HFFc6 (cell line): ENCODE measurements around the gene NXPH3. TPM values are rescaled to one million over a fixed set of nuclear protein-coding genes. Genes with fewer than 3 reads are reported as not detected.

ENCODE experiments used
- DNase-seq: peaks from one replicate; pipeline ENCODE4 v3.0.0-alpha.2; 2018
- H3K27ac Mint-ChIP-seq: 2 replicates; pipeline ENCODE4 v1.8.0; 2020; ENCODE audit warnings: mild to moderate bottlenecking, mixed read lengths
- H3K27me3 Mint-ChIP-seq: 2 replicates; pipeline ENCODE4 v1.8.0; 2021; ENCODE audit warnings: mild to moderate bottlenecking, moderate library complexity, mixed read lengths; ENCODE audit not compliant: insufficient read depth
- H3K36me3 Mint-ChIP-seq: 2 replicates; pipeline ENCODE4 v1.8.0; 2021; ENCODE audit warnings: low read depth, mixed read lengths
- H3K4me1 Mint-ChIP-seq: 2 replicates; pipeline ENCODE4 v1.8.0; 2020; ENCODE audit warnings: low read depth, mixed read lengths
- H3K4me3 Mint-ChIP-seq: 2 replicates; pipeline ENCODE4 v1.8.0; 2020; ENCODE audit warnings: mild to moderate bottlenecking, moderate library complexity, mixed read lengths
- H3K9me3 Mint-ChIP-seq: 2 replicates; pipeline ENCODE4 v1.8.0; 2020; ENCODE audit warnings: mild to moderate bottlenecking, mixed read lengths
- CTCF ChIP-seq: fragments of 200-600 bp; sonication (generic); IDR thresholded peaks from 2 replicates; pipeline ENCODE4 v1.5.0; 2021; ENCODE audit warnings: antibody characterized with exemption, mild to moderate bottlenecking
- total RNA-seq, 6 experiments: library from RNA; stranded (reverse); fragmentation: NEBNext Ultra II Directional; extraction: Animal tissue kit (Norgen Biotek cat#: 25700); gene quantifications; 2 replicates in 1 of 6; 3 replicates in 5 of 6; pipeline ENCODE4 v1.2.3, GENCODE V29; 2021

NXPH3 gene
- total RNA-seq, 6 experiments from 2014 or later, result 0.59 to 2.3 (median 1.5) TPM

- no peak for DNase-seq
- Mint-ChIP-seq H3K9me3 (no peaks in the 10 kb centered on the region), H3K4me3 (no peak overlapping the region), H3K4me1 (peaks cover 30% of the 10 kb centered on the region), H3K36me3 (peaks cover 68% of the 10 kb centered on the region), H3K27ac (no peak overlapping the region), H3K27me3 (peaks cover 2% of the 10 kb centered on the region; the same call in 1 of the 2 replicates)
- TF ChIP-seq CTCF, result no peak
Observed at GRCh38 chr17:49604314-49604869, 28.7 kb downstream of the NXPH3 start.

- DNase-seq, result no peak
- Mint-ChIP-seq H3K4me3 (no peak overlapping the region), H3K4me1 (peaks cover 28% of the 10 kb centered on the region), H3K27me3 (peaks cover 2% of the 10 kb centered on the region; the same call in 1 of the 2 replicates), H3K27ac (no peak overlapping the region), H3K36me3 (peaks cover 40% of the 10 kb centered on the region), H3K9me3 (no peaks in the 10 kb centered on the region)
- TF ChIP-seq CTCF, result no peak
Observed at GRCh38 chr17:49610883-49611584, 35.4 kb downstream of the NXPH3 start.

DNA sequence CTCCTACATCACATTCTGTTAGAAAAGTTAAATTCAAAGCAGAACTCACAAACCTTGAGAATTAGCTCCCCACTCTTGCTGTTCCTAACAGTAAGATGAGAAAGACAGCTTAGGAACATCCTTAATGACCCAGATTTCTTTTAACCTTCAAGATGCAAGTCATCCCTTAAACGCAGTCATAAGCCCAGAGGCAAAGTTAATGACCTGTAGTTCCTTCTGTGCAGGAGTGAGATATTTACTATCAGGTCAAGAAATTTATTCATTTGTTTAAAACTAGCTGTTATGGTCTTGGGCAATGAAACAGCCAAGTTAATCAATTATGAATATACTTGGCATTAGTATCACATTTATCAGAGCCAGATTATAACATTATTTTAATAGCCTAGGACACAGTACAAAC lies 37.1 kb downstream of the NXPH3 start:
- Mint-ChIP-seq H3K27me3 (peaks cover 2% of the 10 kb centered on the region; the same call in 1 of the 2 replicates), H3K36me3 (peaks cover 33% of the 10 kb centered on the region), H3K4me1 (peaks cover 44% of the 10 kb centered on the region), H3K9me3 (no peaks in the 10 kb centered on the region), H3K4me3 (no peak overlapping the region), H3K27ac (peak overlapping the region; percentile 13; the same call in 1 of the 2 replicates)
- TF ChIP-seq CTCF, result no peak
- no peak for DNase-seq

- DNase-seq, result no peak
- Mint-ChIP-seq H3K4me3 (no peak overlapping the region), H3K9me3 (no peaks in the 10 kb centered on the region), H3K27ac (no peak overlapping the region), H3K4me1 (peaks cover 49% of the 10 kb centered on the region), H3K36me3 (peaks cover 35% of the 10 kb centered on the region), H3K27me3 (peaks cover 2% of the 10 kb centered on the region; the same call in 1 of the 2 replicates)
- TF ChIP-seq CTCF, result no peak
Observed at GRCh38 chr17:49613182-49613800, 37.6 kb downstream of the NXPH3 start.

DNA sequence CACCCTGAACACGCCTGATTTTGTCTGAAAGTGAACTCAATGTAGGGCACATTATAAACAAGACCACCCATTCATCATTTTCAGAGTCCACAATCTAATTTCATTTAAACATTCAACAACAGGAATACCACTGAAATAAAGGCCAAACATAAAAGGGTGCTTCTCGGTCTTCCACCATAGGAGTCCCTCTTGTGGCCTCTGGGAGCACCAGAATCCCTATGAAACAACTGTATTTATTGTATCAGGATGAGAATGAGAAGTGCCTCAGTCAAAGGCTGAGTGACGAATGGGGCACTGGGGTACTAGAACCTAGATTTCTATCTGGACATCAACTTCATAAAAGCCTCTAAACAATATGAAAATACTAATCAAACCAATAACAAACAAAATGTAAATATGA lies 40.4 kb downstream of the NXPH3 start:
- H3K36me3 Mint-ChIP-seq, result peaks cover 35% of the 10 kb centered on the region
- peak overlapping the region; percentile 27; the same call in 1 of the 2 replicates for H3K27ac Mint-ChIP-seq

More for the DNA sequence above, 40.4 kb downstream of the NXPH3 start:
- H3K9me3 Mint-ChIP-seq, result no peaks in the 10 kb centered on the region
- H3K27me3 Mint-ChIP-seq, result 0 out of 2 replicates have a peak, but pooled peaks cover 1% of the 10 kb centered on the region
- peak; percentile 59 for TF ChIP-seq CTCF
- no peak overlapping the region for H3K4me3 Mint-ChIP-seq
- peaks cover 53% of the 10 kb centered on the region for H3K4me1 Mint-ChIP-seq
- no peak for DNase-seq
